GM12878 (cell line): ENCODE results near the gene FBXL14. TPM values are rescaled to one million over a fixed set of nuclear protein-coding genes. Genes with fewer than 3 reads are reported as not detected.
A peak's percentile ranks its signal among the peaks of the same experiment; 100 is the strongest.

ENCODE experiments used
- ATAC-seq: fragments of 200-7000 bp; cut with Tn5 transposase; 3 replicates; pipeline ENCODE4 v1.9.1; 2020; ENCODE audit warnings: mild to moderate bottlenecking, moderate library complexity
- BruUV-seq: library from RNA; stranded (reverse); fragments of 400-500 nt; replicated peaks from 2 replicates; lab custom pipeline; 2021; lab: Mats Ljungman, UMichigan
- CTCF ChIA-PET: fragments of 300-600 bp; sonication (Branson Sonifier 250); formaldehyde crosslinking; extraction: SDS; loops from one replicate; lab custom pipeline; 2021; ENCODE audit warnings: inconsistent platforms; lab: Yijun Ruan, JAX
- POLR2A ChIA-PET: fragments of 350-600 bp; formaldehyde crosslinking; extraction: SDS; loops from one replicate; lab custom pipeline; 2021; ENCODE audit warnings: inconsistent platforms; lab: Charles Lee
- RAD21 ChIA-PET: fragments of 300-600 bp; sonication (Branson Sonifier 250); formaldehyde crosslinking; loops from one replicate; lab custom pipeline; 2023; ENCODE audit warnings: antibody characterized with exemption; ENCODE audit not compliant: unreplicated experiment; lab: Charles Lee
- SMC1A ChIA-PET: fragments of 300-600 bp; sonication (Branson Sonifier 250); formaldehyde crosslinking; loops from one replicate; lab custom pipeline; 2023; ENCODE audit not compliant: unreplicated experiment, uncharacterized antibody; lab: Charles Lee
- DNase-seq: peaks from one replicate; pipeline ENCODE4 v3.0.0-alpha.2; 2011; ENCODE audit warnings: low read depth, low spot score
- FAIRE-seq: peaks from 3 replicates; lab custom pipeline; 2011; peaks lifted over from hg19 to GRCh38; lab: Jason Lieb, UNC
- H2AFZ ChIP-seq: 2 replicates; pipeline ENCODE4 v1.6.0; 2011; ENCODE audit warnings: low read depth, low read length, control low read depth; ENCODE audit not compliant: control insufficient read depth
- H3K27ac ChIP-seq: 2 replicates; pipeline ENCODE4 v1.5.1; 2011; ENCODE audit warnings: control low read depth; ENCODE audit not compliant: control insufficient read depth, insufficient read depth
- H3K27me3 ChIP-seq, 2 experiments: replicated peaks in 1 of 2; 2 replicates each; pipeline versions ENCODE4 v1.6.0 to v1.6.1; 2011; ENCODE audit warnings: low read length in 1 of 2; ENCODE audit not compliant: control insufficient read depth in 2 of 2, insufficient read depth in 2 of 2
- H3K36me3 ChIP-seq, 2 experiments: 2 replicates each; pipeline ENCODE4 v1.5.1; 2011; ENCODE audit warnings: low read length in 1 of 2; ENCODE audit not compliant: control insufficient read depth in 2 of 2, insufficient read depth in 2 of 2
- H3K4me1 ChIP-seq: 2 replicates; pipeline ENCODE4 v1.6.1; 2011; ENCODE audit warnings: mild to moderate bottlenecking, low read length, moderate library complexity, mixed read lengths; ENCODE audit not compliant: control insufficient read depth, insufficient read depth
- H3K4me2 ChIP-seq: 2 replicates; pipeline ENCODE4 v1.6.0; 2011; ENCODE audit warnings: control low read depth; ENCODE audit not compliant: control insufficient read depth, insufficient read depth
- H3K4me3 ChIP-seq: fragments of 200-600 bp; sonication (generic); 2 replicates; pipeline ENCODE4 v1.5.1; 2016
- H3K79me2 ChIP-seq: 2 replicates; pipeline ENCODE4 v1.6.0; 2011; ENCODE audit warnings: low read length; ENCODE audit not compliant: control insufficient read depth, insufficient read depth
- H3K9ac ChIP-seq: 2 replicates; pipeline ENCODE4 v1.8.0; 2011; ENCODE audit warnings: low read length, control low read depth, mixed read lengths; ENCODE audit not compliant: control insufficient read depth, insufficient read depth
- H3K9me3 ChIP-seq: replicated peaks from 3 replicates; pipeline ENCODE4 v1.5.1; 2011; ENCODE audit warnings: mild to moderate bottlenecking, low read length; ENCODE audit not compliant: control insufficient read depth, insufficient read depth
- H4K20me1 ChIP-seq: 2 replicates; pipeline ENCODE4 v1.6.0; 2011; ENCODE audit not compliant: control insufficient read depth, insufficient read depth
- BCL3 ChIP-seq: IDR thresholded peaks from 2 replicates; pipeline ENCODE4 v1.6.1; 2011; ENCODE audit warnings: borderline replicate concordance, low read depth, mild to moderate bottlenecking, moderate library complexity, low read length; ENCODE audit not compliant: insufficient read depth, poor library complexity, severe bottlenecking
- BHLHE40 ChIP-seq, 2 experiments: fragments of 450-650 bp in 1 of 2; IDR thresholded peaks; 2 replicates each; pipeline ENCODE4 v1.6.1; 2011 to 2017; ENCODE audit warnings: low read depth in 2 of 2, borderline replicate concordance in 1 of 2, improper control_type of control experiment in 1 of 2, low read length in 1 of 2, mild to moderate bottlenecking in 1 of 2
- BMI1 ChIP-seq: fragments of 450-650 bp; IDR thresholded peaks from 2 replicates; pipeline ENCODE4 v1.6.1; 2016; ENCODE audit warnings: mild to moderate bottlenecking, moderate library complexity, borderline replicate concordance
- IKZF2 ChIP-seq, 2 experiments: fragments of 450-650 bp; IDR thresholded peaks; 2 replicates each; pipeline ENCODE4 v1.6.1; 2017; ENCODE audit warnings: mild to moderate bottlenecking in 2 of 2, moderate library complexity in 2 of 2
- MEF2B ChIP-seq: fragments of 450-650 bp; IDR thresholded peaks from 2 replicates; pipeline ENCODE4 v1.6.1; 2018; ENCODE audit warnings: mild to moderate bottlenecking, moderate library complexity; ENCODE audit not compliant: partially characterized antibody, poor library complexity, severe bottlenecking
- MXI1 ChIP-seq: fragments of 150-350 bp; IDR thresholded peaks from 2 replicates; pipeline ENCODE4 v1.6.1; 2011; ENCODE audit warnings: low read depth, mild to moderate bottlenecking, inconsistent platforms, low read length, improper control_type of control experiment
- NBN ChIP-seq: fragments of 450-650 bp; IDR thresholded peaks from 2 replicates; pipeline ENCODE4 v1.6.1; 2016
- PAX5 ChIP-seq: IDR thresholded peaks from 2 replicates; pipeline ENCODE4 v1.6.1; 2011; ENCODE audit warnings: low read depth, low read length, borderline replicate concordance
- POLR2A ChIP-seq: IDR thresholded peaks from 2 replicates; pipeline ENCODE4 v1.6.1; 2011; ENCODE audit warnings: low read depth, mild to moderate bottlenecking, low read length
- REST ChIP-seq: IDR thresholded peaks from 2 replicates; pipeline ENCODE4 v1.6.1; 2012; ENCODE audit warnings: mild to moderate bottlenecking, low read depth, low read length
- SMARCA5 ChIP-seq: fragments of 450-650 bp; IDR thresholded peaks from 2 replicates; pipeline ENCODE4 v1.6.1; 2017; ENCODE audit warnings: mild to moderate bottlenecking
- WGBS: methylation state at CpG from one replicate; pipeline ENCODE4 v1.1.6; 2016; ENCODE audit warnings: low lambda C conversion rate; ENCODE audit not compliant: insufficient replicate concordance, insufficient coverage; ENCODE audit errors: missing lambda C conversion rate; 5-methylcytosine and 5-hydroxymethylcytosine counted together
- in situ Hi-C: fragments of 300-500 bp; cut with MboI; formaldehyde crosslinking; loops from 9 replicates; pipeline ENCODE4 v1.14.3; 2018; ENCODE audit warnings: mixed read lengths
- intact Hi-C: fragments of 100-400 bp; cut with micrococcal nuclease; formaldehyde crosslinking; loops from one replicate; pipeline ENCODE4 v1.14.2; 2022; ENCODE audit not compliant: unreplicated experiment
- polyA plus RNA-seq, 11 experiments: library from polyadenylated mRNA; depleted of rRNA in 4 of 11; unstranded in 6 of 11; stranded (reverse) in 5 of 11; fragments of >200 nt; fragmentation: Nextera tagmentation in 4 of 11; fragmentation: Illumina TruSeq in 1 of 11; extraction: Ambion mirVana in 4 of 11; extraction: Trizol in 1 of 11; gene quantifications; 1 replicate in 1 of 11; 2 replicates in 10 of 11; pipeline versions ENCODE4 v1.2.1 to v1.2.3, GENCODE V29; 2011 to 2016; ENCODE audit warnings: inconsistent platforms in 2 of 11, missing spikeins in 2 of 11, low read depth in 1 of 11
- total RNA-seq, 4 experiments: library from RNA; depleted of rRNA in 3 of 4; stranded (reverse); fragments of >200 nt in 3 of 4; fragmentation: Illumina TruSeq in 1 of 4; extraction: Trizol in 1 of 4; gene quantifications; 2 replicates each; pipeline versions ENCODE4 v1.2.1 to v1.2.3, GENCODE V29; 2013 to 2021

The FBXL14 gene
- total and polyA plus RNA-seq, 10 of the 15 experiments (the other 5 are each of a cell fraction or from before 2014, with no cell fraction given), result 0.44 to 19.0 (median 2.9) TPM

GRCh38 chr12:1527789-1528188 lies 66.6 kb downstream of the FBXL14 start (continued):
- TF ChIP-seq REST (no peak), NBN (no peak), BCL3 (no peak), PAX5 (no peak), MXI1 (no peak), SMARCA5 (no peak), BMI1 (no peak)

- Histone ChIP-seq H3K27me3 (peaks cover 0 to 5% of the 10 kb centered on the region in 2 experiments; a peak in 1 of 4 replicates), H3K4me3 (no peak overlapping the region), H3K36me3 (no peaks in the 10 kb centered on the region), H3K4me1 (no peaks in the 10 kb centered on the region; the same call in 1 of the 2 replicates), H3K27ac (no peak overlapping the region), H3K9me3 (no peaks in the 10 kb centered on the region), H4K20me1 (no peaks in the 10 kb centered on the region), H3K4me2 (no peak overlapping the region), H3K79me2 (peaks cover 8% of the 10 kb centered on the region; the same call in 1 of the 2 replicates), H3K9ac (no peak overlapping the region), H2AFZ (no peak overlapping the region)
- RAD21 ChIA-PET, result interaction anchor here (0.7 to 1.4 kb wide), 5 partner anchors 9 to 408 kb away, joined by 3 to 6 read pairs (median 4); no protein-coding TSS in a partner anchor
- POLR2A ChIA-PET, result interaction anchor here (0.8 kb wide), 1 partner anchor 9 kb away, joined by 3 read pairs; no protein-coding TSS in a partner anchor
- 48% methylated on average over 10 of the region's 10 CpGs for WGBS
- SMC1A ChIA-PET, result interaction anchor here (1.1 to 4.6 kb wide), 3 partner anchors 9 to 431 kb away, joined by 4 to 20 read pairs (median 4); no protein-coding TSS in a partner anchor
- no peak for DNase-seq
- intact Hi-C loops (no loop called here), in situ Hi-C loops (no loop called here)
- no peak for FAIRE-seq
- no peak for ATAC-seq
- no TSS peak for BruUV-seq
- CTCF ChIA-PET, result interaction anchor here (3.1 to 5.1 kb wide), 2 partner anchors 8 to 57 kb away, joined by 20 to 34 read pairs; no protein-coding TSS in a partner anchor
- TF ChIP-seq MEF2B, result peak; percentile 72
- TF ChIP-seq BHLHE40 (IDR thresholded peaks at IDR 0.05; ENCODE audit: borderline replicate concordance in 1 of 2, low read depth in 2 of 2, low read length in 1 of 2), result peak; percentile 52 to 77; a peak in 3 of 4 replicates
- TF ChIP-seq POLR2A, result no peak
- TF ChIP-seq IKZF2 (IDR thresholded peaks at IDR 0.05), result 0 out of 4 replicates have a peak, but pooled peaks of 1 of the 2 experiments have one; percentile 7
- TF ChIP-seq, all 136 proteins: peak for 3
Observed at GRCh38 chr12:1525858-1526257, 68.5 kb downstream of the FBXL14 start.
